Muscle of arm (tissue), 12 donors: ENCODE data around the gene XIRP1. TPM values are rescaled to one million over a fixed set of nuclear protein-coding genes. Genes with fewer than 3 reads are reported as not detected.
A peak's percentile ranks its signal among the peaks of the same experiment; 100 is the strongest.
"Not testable (repeated sequence)": the region's sequence is repeated elsewhere in the genome, so short reads cannot be mapped to it uniquely, and the experiment has no call there.

Experiments used
- DNase-seq: peaks from one replicate; pipeline ENCODE4 v3.0.0-alpha.2; 2013
- polyA plus RNA-seq, 12 donors: library from polyadenylated mRNA; unstranded; fragments of 120-200 nt; gene quantifications; one replicate each; pipeline ENCODE4 v1.2.1, GENCODE V29; 2013; ENCODE audit not compliant: insufficient read length in 12 of 12

The XIRP1 gene
- polyA plus RNA-seq, 12 donors: 45.8 to 329 (median 123) TPM; not detected in 1

GRCh38 chr3:39186692-39187151 is 5.7 kb downstream of the XIRP1 start:
- DNase-seq: no peak

- DNase-seq: no peak
These were observed 6.3 kb downstream of the XIRP1 start for GRCh38 chr3:39185959-39186691.

- no peak for DNase-seq
These were observed 7.0 kb downstream of the XIRP1 start for GRCh38 chr3:39185326-39185958.

GRCh38 chr3:39184968-39185285 is 7.5 kb downstream of the XIRP1 start:
- DNase-seq: no peak

- DNase-seq: no peak
These were observed 8.1 kb downstream of the XIRP1 start for GRCh38 chr3:39184081-39184967.

GRCh38 chr3:39183211-39184080 is 8.9 kb downstream of the XIRP1 start:
- DNase-seq: no peak

- no peak for DNase-seq
These were observed 10.7 kb downstream of the XIRP1 start for GRCh38 chr3:39181408-39182335.

GRCh38 chr3:39180546-39181346 is 11.6 kb downstream of the XIRP1 start:
- peak; percentile 79 for DNase-seq

- no peak for DNase-seq
These were observed 12.2 kb downstream of the XIRP1 start for GRCh38 chr3:39180183-39180545.

- DNase-seq: no peak
These were observed 13.8 kb downstream of the XIRP1 start for GRCh38 chr3:39178553-39178952.

- peak; percentile 92 for DNase-seq
These were observed 14.6 kb downstream of the XIRP1 start for GRCh38 chr3:39177708-39178332.

GRCh38 chr3:39176025-39176714 is 16.2 kb downstream of the XIRP1 start:
- no peak for DNase-seq

- no peak for DNase-seq
These were observed 18.9 kb downstream of the XIRP1 start for GRCh38 chr3:39173318-39174125.

- DNase-seq: no peak
These were observed 20.5 kb downstream of the XIRP1 start for GRCh38 chr3:39171860-39172259.

- DNase-seq: not testable (repeated sequence)
These were observed 21.5 kb downstream of the XIRP1 start for GRCh38 chr3:39170877-39171276.

GRCh38 chr3:39170461-39170860 is 21.9 kb downstream of the XIRP1 start:
- no peak for DNase-seq

- no peak for DNase-seq
These were observed 22.7 kb downstream of the XIRP1 start for GRCh38 chr3:39169712-39170111.
